CD14-positive monocyte (primary cell): ENCODE data around the gene TMEM174. TPM values are rescaled to one million over a fixed set of nuclear protein-coding genes. Genes with fewer than 3 reads are reported as not detected.
A peak's percentile ranks its signal among the peaks of the same experiment; 100 is the strongest.

Experiments
- DNase-seq, 3 donors: peaks; one replicate each; pipeline ENCODE4 v3.0.0-alpha.2; 2011 to 2022
- H2AFZ ChIP-seq: 2 replicates; pipeline ENCODE4 v1.6.0; 2012; ENCODE audit warnings: mild to moderate bottlenecking, low read depth, low read length, inconsistent platforms; ENCODE audit not compliant: insufficient read depth, poor library complexity, severe bottlenecking
- H3K27ac ChIP-seq, 2 donors: 1 replicate in 1 of 2; 2 replicates in 1 of 2; pipeline ENCODE4 v1.5.1; 2012 to 2013; ENCODE audit warnings: low read length in 2 of 2, control low read depth in 1 of 2, inconsistent platforms in 1 of 2, low read depth in 1 of 2, mild to moderate bottlenecking in 1 of 2
- H3K27me3 ChIP-seq, 2 donors: one replicate each; pipeline versions ENCODE4 v1.6.0 to v1.6.1; 2011 to 2013; ENCODE audit warnings: low read length in 2 of 2; ENCODE audit not compliant: control insufficient read depth in 2 of 2, insufficient read depth in 2 of 2
- H3K36me3 ChIP-seq, 2 donors: replicated peaks in 1 of 2; 1 replicate in 1 of 2; 2 replicates in 1 of 2; pipeline versions ENCODE4 v1.5.1 to v1.6.1; 2012 to 2013; ENCODE audit warnings: low read length in 2 of 2, control low read depth in 1 of 2, inconsistent platforms in 1 of 2, mild to moderate bottlenecking in 1 of 2; ENCODE audit not compliant: insufficient read depth in 2 of 2, control insufficient read depth in 1 of 2
- H3K4me1 ChIP-seq, 2 donors: 1 replicate in 1 of 2; 2 replicates in 1 of 2; pipeline versions ENCODE4 v1.5.1 to v1.6.1; 2012 to 2013; ENCODE audit warnings: low read length in 2 of 2, control low read depth in 1 of 2, inconsistent platforms in 1 of 2, mild to moderate bottlenecking in 1 of 2, moderate library complexity in 1 of 2; ENCODE audit not compliant: insufficient read depth in 2 of 2, control insufficient read depth in 1 of 2
- H3K4me2 ChIP-seq: replicated peaks from 2 replicates; pipeline ENCODE3; 2012; ENCODE audit warnings: low read length, moderate library complexity, mild to moderate bottlenecking; ENCODE audit not compliant: poor library complexity, severe bottlenecking; ENCODE audit errors: extremely low read depth
- H3K4me3 ChIP-seq, 3 experiments: fragments of 200-600 bp in 1 of 3; sonication (generic) in 1 of 3; replicated peaks in 1 of 3; 1 replicate in 2 of 3; 2 replicates in 1 of 3; pipeline ENCODE4 v1.5.1; 2011 to 2013; ENCODE audit warnings: low read length in 3 of 3, mild to moderate bottlenecking in 3 of 3, control low read depth in 2 of 3, low read depth in 2 of 3, inconsistent platforms in 1 of 3, moderate library complexity in 1 of 3
- H3K79me2 ChIP-seq: 2 replicates; pipeline ENCODE4 v1.6.0; 2012; ENCODE audit warnings: mild to moderate bottlenecking, control low read depth, inconsistent platforms, low read length, moderate library complexity; ENCODE audit not compliant: insufficient read depth
- H3K9ac ChIP-seq: 2 replicates; pipeline ENCODE4 v1.6.0; 2017; ENCODE audit warnings: low read length, mild to moderate bottlenecking; ENCODE audit not compliant: insufficient read depth, poor library complexity, severe bottlenecking
- H3K9me3 ChIP-seq, 2 donors: replicated peaks in 1 of 2; 1 replicate in 1 of 2; 2 replicates in 1 of 2; pipeline versions ENCODE4 v1.5.1 to v1.6.1; 2012 to 2013; ENCODE audit warnings: low read length in 2 of 2, control low read depth in 1 of 2; ENCODE audit not compliant: control insufficient read depth in 1 of 2, insufficient read depth in 1 of 2
- H4K20me1 ChIP-seq: 2 replicates; pipeline ENCODE4 v1.6.0; 2012; ENCODE audit warnings: mild to moderate bottlenecking, low read length, control low read depth, moderate library complexity; ENCODE audit not compliant: insufficient read depth
- H3K27ac Mint-ChIP-seq, 7 donors: one replicate each; pipeline ENCODE4 v1.8.0; 2020; ENCODE audit warnings: mild to moderate bottlenecking in 7 of 7, mixed read lengths in 7 of 7, moderate library complexity in 6 of 7, inconsistent platforms in 2 of 7
- H3K27me3 Mint-ChIP-seq, 3 donors: one replicate each; pipeline ENCODE4 v1.8.0; 2021 to 2022; ENCODE audit warnings: low read depth in 3 of 3, mild to moderate bottlenecking in 3 of 3, mixed read lengths in 3 of 3, moderate library complexity in 3 of 3, inconsistent platforms in 1 of 3
- H3K36me3 Mint-ChIP-seq, 2 donors: one replicate each; pipeline ENCODE4 v1.8.0; 2020; ENCODE audit warnings: mixed read lengths in 2 of 2, inconsistent platforms in 1 of 2, mild to moderate bottlenecking in 1 of 2
- H3K4me1 Mint-ChIP-seq: one replicate; pipeline ENCODE4 v1.8.0; 2020; ENCODE audit warnings: mild to moderate bottlenecking, mixed read lengths
- H3K4me3 Mint-ChIP-seq, 2 donors: one replicate each; pipeline ENCODE4 v1.8.0; 2020; ENCODE audit warnings: mild to moderate bottlenecking in 2 of 2, mixed read lengths in 2 of 2, moderate library complexity in 1 of 2
- H3K9me3 Mint-ChIP-seq, 7 donors: one replicate each; pipeline ENCODE4 v1.8.0; 2020 to 2022; ENCODE audit warnings: mixed read lengths in 7 of 7, mild to moderate bottlenecking in 6 of 7, moderate library complexity in 6 of 7, inconsistent platforms in 2 of 7
- CTCF ChIP-seq: fragments of 200-600 bp; IDR thresholded peaks from one replicate; pipeline ENCODE4 v1.8.0; 2022; ENCODE audit warnings: antibody characterized with exemption, mild to moderate bottlenecking
- WGBS: methylation state at CpG from one replicate; pipeline ENCODE4 v1.1.5; 2013; ENCODE audit warnings: missing lambda C conversion rate; ENCODE audit not compliant: insufficient coverage; 5-methylcytosine and 5-hydroxymethylcytosine counted together
- intact Hi-C, 2 donors: fragments of 100-400 bp; cut with micrococcal nuclease; formaldehyde crosslinking; loops; one replicate each; pipeline versions ENCODE4 v1.15.0 to v1.15.1; 2023
- polyA plus RNA-seq, 3 donors: library from polyadenylated mRNA; depleted of rRNA in 1 of 3; unstranded in 2 of 3; stranded (reverse) in 1 of 3; fragments of 300-500 nt in 2 of 3; fragments of >200 nt in 1 of 3; fragmentation: Illumina TruSeq in 2 of 3; gene quantifications; 1 replicate in 2 of 3; 2 replicates in 1 of 3; pipeline ENCODE4 v1.2.3, GENCODE V29; 2012 to 2021

The TMEM174 gene
- polyA plus RNA-seq, 3 donors, result not detected

GRCh38 chr5:73157414-73158303, 15.3 kb upstream of the TMEM174 start:
- intact Hi-C loops, result no loop called here
- peak overlapping the region in 1 of 2 donors; percentile 69 for H3K4me3 Mint-ChIP-seq
- no peak for TF ChIP-seq CTCF
- H3K4me3 ChIP-seq, result no peak overlapping the region
- H3K9me3 Mint-ChIP-seq, result peaks cover 0 to 3% (median 0%) of the 10 kb centered on the region in 7 donors
- no peaks in the 10 kb centered on the region for H4K20me1 ChIP-seq
- H3K27me3 Mint-ChIP-seq, result peaks cover 68 to 91% (median 79%) of the 10 kb centered on the region in 3 donors
- no peak for DNase-seq
- no peak overlapping the region for H3K9ac ChIP-seq
- H3K27ac ChIP-seq, result no peak overlapping the region
- 100% methylated on average over 1 of the region's 6 CpGs for WGBS
- peaks cover 13% of the 10 kb centered on the region for H3K4me1 Mint-ChIP-seq
- no peak overlapping the region for H2AFZ ChIP-seq
- H3K9me3 ChIP-seq, result no peaks in the 10 kb centered on the region
- H3K36me3 ChIP-seq, result no peaks in the 10 kb centered on the region
- peak overlapping the region in 1 of 7 donors; percentile 16 for H3K27ac Mint-ChIP-seq
- no peak overlapping the region for H3K4me2 ChIP-seq
- no peaks in the 10 kb centered on the region for H3K79me2 ChIP-seq
- H3K36me3 Mint-ChIP-seq, result no peaks in the 10 kb centered on the region
- H3K4me1 ChIP-seq, result no peaks in the 10 kb centered on the region
- peaks cover 66 to 94% of the 10 kb centered on the region in 2 donors for H3K27me3 ChIP-seq

GRCh38 chr5:73158313-73158712, 14.7 kb upstream of the TMEM174 start:
- Histone ChIP-seq H3K4me1 (no peaks in the 10 kb centered on the region), H3K27ac (no peak overlapping the region), H3K9ac (no peak overlapping the region), H3K36me3 (no peaks in the 10 kb centered on the region), H2AFZ (no peak overlapping the region), H3K27me3 (peaks cover 71 to 94% of the 10 kb centered on the region in 2 donors), H4K20me1 (no peaks in the 10 kb centered on the region), H3K4me3 (no peak overlapping the region), H3K9me3 (no peaks in the 10 kb centered on the region), H3K4me2 (no peak overlapping the region), H3K79me2 (no peaks in the 10 kb centered on the region)
- peak overlapping the region in 1 of 2 donors; percentile 69 for H3K4me3 Mint-ChIP-seq
- intact Hi-C loops, result no loop called here
- peaks cover 69 to 93% (median 82%) of the 10 kb centered on the region in 3 donors for H3K27me3 Mint-ChIP-seq
- peaks cover 0 to 3% (median 0%) of the 10 kb centered on the region in 7 donors for H3K9me3 Mint-ChIP-seq
- 77% methylated on average over 3 of the region's 4 CpGs for WGBS
- TF ChIP-seq CTCF, result no peak
- H3K4me1 Mint-ChIP-seq, result peaks cover 13% of the 10 kb centered on the region
- no peak overlapping the region for H3K27ac Mint-ChIP-seq
- no peak for DNase-seq
- H3K36me3 Mint-ChIP-seq, result no peaks in the 10 kb centered on the region
